ENCODE results near the gene DCN. TPM values are rescaled to one million over a fixed set of nuclear protein-coding genes. Genes with fewer than 3 reads are reported as not detected.

DCN gene
- polyA plus RNA-seq, 1 of the 3 experiments (the other 2 are of a cell fraction) = 5.5 TPM

- TF ChIP-seq, protein P1, sequence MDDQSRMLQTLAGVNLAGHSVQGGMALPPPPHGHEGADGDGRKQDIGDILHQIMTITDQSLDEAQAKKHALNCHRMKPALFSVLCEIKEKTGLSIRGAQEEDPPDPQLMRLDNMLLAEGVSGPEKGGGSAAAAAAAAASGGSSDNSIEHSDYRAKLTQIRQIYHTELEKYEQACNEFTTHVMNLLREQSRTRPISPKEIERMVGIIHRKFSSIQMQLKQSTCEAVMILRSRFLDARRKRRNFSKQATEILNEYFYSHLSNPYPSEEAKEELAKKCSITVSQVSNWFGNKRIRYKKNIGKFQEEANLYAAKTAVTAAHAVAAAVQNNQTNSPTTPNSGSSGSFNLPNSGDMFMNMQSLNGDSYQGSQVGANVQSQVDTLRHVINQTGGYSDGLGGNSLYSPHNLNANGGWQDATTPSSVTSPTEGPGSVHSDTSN (IDR thresholded peaks at IDR 0.05) = no peak
- no peak for TF ChIP-seq FOXM1 (IDR thresholded peaks at IDR 0.05; ENCODE audit: low read depth)
- TF ChIP-seq TAF1 (IDR thresholded peaks at IDR 0.05; ENCODE audit: borderline replicate concordance, low read depth, low read length) = no peak
Measured at GRCh38 chr12:91163116-91163515, 19.5 kb downstream of the DCN start (continued).

DNA sequence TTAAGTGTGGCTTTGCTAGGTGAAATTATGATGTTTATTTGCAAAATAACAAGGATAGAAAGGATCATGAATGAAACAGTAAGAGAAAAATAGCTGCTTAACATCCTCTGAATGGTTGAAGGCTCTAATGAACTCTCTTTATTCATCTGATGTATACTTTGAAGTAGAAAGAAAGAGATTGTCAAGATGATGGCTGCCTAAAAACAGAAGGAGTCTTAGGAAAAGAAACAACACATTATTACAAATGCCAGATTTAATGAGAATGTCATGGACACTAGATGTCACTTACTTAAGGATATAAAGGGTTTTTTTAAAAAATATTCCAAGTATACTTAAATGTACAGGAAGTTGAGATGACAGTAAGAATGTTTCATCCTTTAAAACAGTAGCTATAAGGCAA is 21.6 kb downstream of the DCN start:
- no peak overlapping the region for H3K4me2 ChIP-seq
- no peak overlapping the region for H3K27ac ChIP-seq (ENCODE audit: low read depth in 2 of 2, low read length in 1 of 2)
- H3K36me3 ChIP-seq (replicated peaks in 1 of 2; ENCODE audit: control insufficient read depth in 1 of 2, insufficient read depth in 2 of 2, low read length in 1 of 2) = no peaks in the 10 kb centered on the region
- no peaks in the 10 kb centered on the region; the same call in 1 of the 2 replicates for H3K9me3 ChIP-seq
- H3K79me2 ChIP-seq (ENCODE audit: insufficient read depth) = no peaks in the 10 kb centered on the region
- H3F3A ChIP-seq (replicated peaks; ENCODE audit: insufficient read depth) = no peaks in the 10 kb centered on the region
- H3K4me3 ChIP-seq (ENCODE audit: low read depth in 2 of 2, low read length in 1 of 2) = no peak overlapping the region
- H3K9me2 ChIP-seq = no peaks in the 10 kb centered on the region
- no peak overlapping the region for H3K9ac ChIP-seq
- peak overlapping the region; percentile 87; the same call in 1 of the 2 replicates for H2AFZ ChIP-seq (ENCODE audit: low read depth)
- ChIA-PET CTCF (interaction anchor here (0.5 to 1.8 kb wide), 3 partner anchors 17 to 194 kb away, joined by 3 to 4 read pairs (median 3); no protein-coding TSS in a partner anchor), POLR2A (no interaction called here)
- H3K27me3 ChIP-seq (ENCODE audit: insufficient read depth) = no peaks in the 10 kb centered on the region
- DNase-seq = no peak
- no peaks in the 10 kb centered on the region for H3K4me1 ChIP-seq (ENCODE audit: control insufficient read depth in 1 of 2, insufficient read depth in 2 of 2, low read depth in 1 of 2, low read length in 1 of 2)
- TF ChIP-seq SIN3A (IDR thresholded peaks at IDR 0.05; ENCODE audit: borderline replicate concordance, low read depth, low read length) (no peak), POLR2AphosphoS5 (IDR thresholded peaks at IDR 0.05; ENCODE audit: low read depth, low read length) (no peak), ZBTB33 (IDR thresholded peaks at IDR 0.05; ENCODE audit: borderline replicate concordance, low read depth) (no peak), GABPA (IDR thresholded peaks at IDR 0.05; ENCODE audit: low read depth) (no peak), USF1 (IDR thresholded peaks at IDR 0.05; ENCODE audit: borderline replicate concordance, low read depth) (no peak)
- TF ChIP-seq, protein P2, sequence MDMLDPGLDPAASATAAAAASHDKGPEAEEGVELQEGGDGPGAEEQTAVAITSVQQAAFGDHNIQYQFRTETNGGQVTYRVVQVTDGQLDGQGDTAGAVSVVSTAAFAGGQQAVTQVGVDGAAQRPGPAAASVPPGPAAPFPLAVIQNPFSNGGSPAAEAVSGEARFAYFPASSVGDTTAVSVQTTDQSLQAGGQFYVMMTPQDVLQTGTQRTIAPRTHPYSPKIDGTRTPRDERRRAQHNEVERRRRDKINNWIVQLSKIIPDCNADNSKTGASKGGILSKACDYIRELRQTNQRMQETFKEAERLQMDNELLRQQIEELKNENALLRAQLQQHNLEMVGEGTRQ (IDR thresholded peaks at IDR 0.05; ENCODE audit: borderline replicate concordance, low read depth, low read length) = no peak
- no peaks in the 10 kb centered on the region for H4K20me1 ChIP-seq (ENCODE audit: insufficient read depth)

DNA sequence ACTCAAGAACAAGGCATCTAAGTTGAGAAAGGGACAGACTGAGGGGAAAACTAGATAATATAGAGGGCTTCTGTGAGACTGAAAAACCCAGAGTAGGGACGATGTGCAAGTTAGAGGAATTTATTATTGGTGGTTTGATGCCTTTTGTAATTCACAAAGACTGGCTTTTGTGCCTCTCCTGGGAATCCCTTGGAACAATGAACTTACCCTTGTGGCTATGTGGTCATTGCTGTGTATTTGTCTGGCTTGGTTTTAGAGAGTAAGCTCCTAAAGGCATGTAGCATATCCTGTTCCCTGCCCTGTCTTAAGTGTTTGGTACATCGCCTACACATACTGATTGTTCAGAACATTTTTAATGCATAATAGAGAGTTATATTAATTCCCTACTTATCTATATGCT is 26.6 kb downstream of the DCN start:
- Histone ChIP-seq H3K79me2 (ENCODE audit: insufficient read depth) (no peaks in the 10 kb centered on the region), H3K9ac (no peak overlapping the region), H3K27ac (ENCODE audit: low read depth in 2 of 2, low read length in 1 of 2) (no peak overlapping the region), H3K36me3 (replicated peaks in 1 of 2; ENCODE audit: control insufficient read depth in 1 of 2, insufficient read depth in 2 of 2, low read length in 1 of 2) (no peaks in the 10 kb centered on the region), H3K4me1 (ENCODE audit: control insufficient read depth in 1 of 2, insufficient read depth in 2 of 2, low read depth in 1 of 2, low read length in 1 of 2) (no peaks in the 10 kb centered on the region; a peak in 1 of 4 replicates), H3K9me2 (no peaks in the 10 kb centered on the region), H3K4me3 (ENCODE audit: low read depth in 2 of 2, low read length in 1 of 2) (no peak overlapping the region), H3K27me3 (ENCODE audit: insufficient read depth) (no peaks in the 10 kb centered on the region), H3K9me3 (no peaks in the 10 kb centered on the region), H3K4me2 (no peak overlapping the region), H4K20me1 (ENCODE audit: insufficient read depth) (no peaks in the 10 kb centered on the region), H3F3A (replicated peaks; ENCODE audit: insufficient read depth) (no peaks in the 10 kb centered on the region), H2AFZ (ENCODE audit: low read depth) (no peak overlapping the region)
- TF ChIP-seq RFX5 (IDR thresholded peaks at IDR 0.05; ENCODE audit: low read length) = no peak
- TF ChIP-seq GABPA (IDR thresholded peaks at IDR 0.05; ENCODE audit: low read depth) = no peak
- TF ChIP-seq YY1 (IDR thresholded peaks at IDR 0.05; ENCODE audit: low read depth) = no peak
- TF ChIP-seq, protein P3, sequence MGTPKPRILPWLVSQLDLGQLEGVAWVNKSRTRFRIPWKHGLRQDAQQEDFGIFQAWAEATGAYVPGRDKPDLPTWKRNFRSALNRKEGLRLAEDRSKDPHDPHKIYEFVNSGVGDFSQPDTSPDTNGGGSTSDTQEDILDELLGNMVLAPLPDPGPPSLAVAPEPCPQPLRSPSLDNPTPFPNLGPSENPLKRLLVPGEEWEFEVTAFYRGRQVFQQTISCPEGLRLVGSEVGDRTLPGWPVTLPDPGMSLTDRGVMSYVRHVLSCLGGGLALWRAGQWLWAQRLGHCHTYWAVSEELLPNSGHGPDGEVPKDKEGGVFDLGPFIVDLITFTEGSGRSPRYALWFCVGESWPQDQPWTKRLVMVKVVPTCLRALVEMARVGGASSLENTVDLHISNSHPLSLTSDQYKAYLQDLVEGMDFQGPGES (IDR thresholded peaks at IDR 0.05; ENCODE audit: low read depth, low read length) = no peak
- no peak for TF ChIP-seq RAD21 (IDR thresholded peaks at IDR 0.05; ENCODE audit: low read length)
- no peak for TF ChIP-seq MXI1 (IDR thresholded peaks at IDR 0.05; ENCODE audit: low read depth, low read length)
- ChIA-PET POLR2A (no interaction called here), CTCF (no interaction called here)
- DNase-seq = no peak
- 70% methylated on average over 2 of the region's 2 CpGs for WGBS (ENCODE audit: low lambda C conversion rate)
